Lung (tissue), 12 donors: ENCODE results near the gene ADTRP. TPM values are rescaled to one million over a fixed set of nuclear protein-coding genes. Genes with fewer than 3 reads are reported as not detected.

Source experiments
- ATAC-seq: fragments of 200-7000 bp; cut with Tn5 transposase; one replicate; pipeline ENCODE4 v1.9.1; 2020; ENCODE audit warnings: moderate number of reproducible peaks; ENCODE audit not compliant: insufficient read depth, low FRiP score
- DNase-seq, 3 donors: peaks; one replicate each; pipeline ENCODE4 v3.0.0-alpha.2; 2013 to 2017
- H3K27ac ChIP-seq, 2 donors: one replicate each; pipeline ENCODE4 v1.5.1; 2013; ENCODE audit warnings: mild to moderate bottlenecking in 2 of 2, moderate library complexity in 2 of 2, control low read depth in 1 of 2, inconsistent platforms in 1 of 2, low read depth in 1 of 2, low read length in 1 of 2
- H3K27me3 ChIP-seq, 3 donors: one replicate each; pipeline ENCODE4 v1.5.1; 2013; ENCODE audit warnings: low read length in 2 of 3; ENCODE audit not compliant: control insufficient read depth in 3 of 3, insufficient read depth in 3 of 3
- H3K36me3 ChIP-seq, 4 donors: one replicate each; pipeline ENCODE4 v1.5.1; 2013; ENCODE audit warnings: low read length in 4 of 4, mild to moderate bottlenecking in 1 of 4, moderate library complexity in 1 of 4; ENCODE audit not compliant: control insufficient read depth in 4 of 4, insufficient read depth in 4 of 4
- H3K4me1 ChIP-seq, 5 donors: one replicate each; pipeline ENCODE4 v1.5.1; 2013; ENCODE audit warnings: low read length in 5 of 5, mild to moderate bottlenecking in 2 of 5, moderate library complexity in 1 of 5; ENCODE audit not compliant: control insufficient read depth in 5 of 5, insufficient read depth in 5 of 5
- H3K4me3 ChIP-seq: one replicate; pipeline ENCODE4 v1.5.1; 2013; ENCODE audit warnings: mild to moderate bottlenecking, control low read depth, moderate library complexity
- H3K9ac ChIP-seq, 2 donors: one replicate each; pipeline ENCODE4 v1.5.1; 2013; ENCODE audit warnings: low read length in 2 of 2, control low read depth in 1 of 2; ENCODE audit not compliant: insufficient read depth in 1 of 2
- H3K9me3 ChIP-seq, 4 donors: one replicate each; pipeline ENCODE4 v1.5.1; 2013; ENCODE audit warnings: low read length in 3 of 4, mild to moderate bottlenecking in 1 of 4, moderate library complexity in 1 of 4; ENCODE audit not compliant: control insufficient read depth in 4 of 4, insufficient read depth in 3 of 4
- WGBS, 2 donors: extraction: QIAGEN DNeasy Blood & Tissue Kit; methylation state at CpG; one replicate each; pipeline ENCODE4 v1.1.7; 2013; 5-methylcytosine and 5-hydroxymethylcytosine counted together
- polyA plus RNA-seq, 2 donors: library from polyadenylated mRNA; stranded (reverse); fragments of 200-250 nt; gene quantifications; one replicate each; pipeline ENCODE4 v1.2.1, GENCODE V29; 2013
- total RNA-seq, 2 donors: library from RNA; depleted of rRNA in 1 of 2; stranded (reverse); fragments of >200 nt in 1 of 2; gene quantifications; one replicate each; pipeline ENCODE4 v1.2.1, GENCODE V29; 2014 to 2021
- TF ChIP-seq, protein P1 (sequence below): IDR thresholded peaks from 2 replicates; pipeline ENCODE4 v1.5.1; 2012; ENCODE audit warnings: mild to moderate bottlenecking; ENCODE audit errors: control extremely low read depth, extremely low read depth
- donor health status: control.
- donor health status: control.
- donor health status: Bipolar disorder and iron deficiency.
- donor health status: healthy.
- donor health status: DM: yes; HTN: yes; CAD: no.

The ADTRP gene
- total and polyA plus RNA-seq, 4 donors = 3.9 to 8.0 (median 5.7) TPM

DNA sequence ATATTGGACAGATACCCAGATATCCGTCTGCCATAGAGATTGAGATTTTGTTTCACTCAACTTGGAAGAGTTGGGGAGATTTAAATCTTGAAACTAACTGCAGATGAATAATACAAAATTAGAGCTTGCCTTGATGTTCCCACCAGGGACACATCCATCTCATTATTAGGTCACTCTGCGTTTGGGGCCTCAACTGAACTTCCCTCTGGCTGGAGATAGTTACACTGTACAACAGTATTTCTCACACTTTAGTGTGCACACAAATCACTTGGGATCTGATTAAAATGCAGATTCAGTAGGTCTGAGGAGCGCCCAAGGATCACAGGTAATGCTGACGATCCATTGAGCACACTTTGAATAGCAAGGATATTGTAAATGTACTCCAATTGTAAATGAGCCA, 35.0 kb upstream of the ADTRP start:
- no peak overlapping the region for H3K4me3 ChIP-seq
- no peak for ATAC-seq
- 87 to 94% methylated on average over 4 of the region's 4 CpGs for WGBS, 2 donors
- H3K9ac ChIP-seq = no peak overlapping the region
- no peaks in the 10 kb centered on the region for H3K36me3 ChIP-seq
- TF ChIP-seq, protein P1, sequence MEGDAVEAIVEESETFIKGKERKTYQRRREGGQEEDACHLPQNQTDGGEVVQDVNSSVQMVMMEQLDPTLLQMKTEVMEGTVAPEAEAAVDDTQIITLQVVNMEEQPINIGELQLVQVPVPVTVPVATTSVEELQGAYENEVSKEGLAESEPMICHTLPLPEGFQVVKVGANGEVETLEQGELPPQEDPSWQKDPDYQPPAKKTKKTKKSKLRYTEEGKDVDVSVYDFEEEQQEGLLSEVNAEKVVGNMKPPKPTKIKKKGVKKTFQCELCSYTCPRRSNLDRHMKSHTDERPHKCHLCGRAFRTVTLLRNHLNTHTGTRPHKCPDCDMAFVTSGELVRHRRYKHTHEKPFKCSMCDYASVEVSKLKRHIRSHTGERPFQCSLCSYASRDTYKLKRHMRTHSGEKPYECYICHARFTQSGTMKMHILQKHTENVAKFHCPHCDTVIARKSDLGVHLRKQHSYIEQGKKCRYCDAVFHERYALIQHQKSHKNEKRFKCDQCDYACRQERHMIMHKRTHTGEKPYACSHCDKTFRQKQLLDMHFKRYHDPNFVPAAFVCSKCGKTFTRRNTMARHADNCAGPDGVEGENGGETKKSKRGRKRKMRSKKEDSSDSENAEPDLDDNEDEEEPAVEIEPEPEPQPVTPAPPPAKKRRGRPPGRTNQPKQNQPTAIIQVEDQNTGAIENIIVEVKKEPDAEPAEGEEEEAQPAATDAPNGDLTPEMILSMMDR = no peak
- no peaks in the 10 kb centered on the region for H3K27me3 ChIP-seq
- DNase-seq = no peak
- no peaks in the 10 kb centered on the region for H3K9me3 ChIP-seq
- peaks cover 0 to 19% (median 8%) of the 10 kb centered on the region in 5 donors for H3K4me1 ChIP-seq
- H3K27ac ChIP-seq = no peak overlapping the region

DNA sequence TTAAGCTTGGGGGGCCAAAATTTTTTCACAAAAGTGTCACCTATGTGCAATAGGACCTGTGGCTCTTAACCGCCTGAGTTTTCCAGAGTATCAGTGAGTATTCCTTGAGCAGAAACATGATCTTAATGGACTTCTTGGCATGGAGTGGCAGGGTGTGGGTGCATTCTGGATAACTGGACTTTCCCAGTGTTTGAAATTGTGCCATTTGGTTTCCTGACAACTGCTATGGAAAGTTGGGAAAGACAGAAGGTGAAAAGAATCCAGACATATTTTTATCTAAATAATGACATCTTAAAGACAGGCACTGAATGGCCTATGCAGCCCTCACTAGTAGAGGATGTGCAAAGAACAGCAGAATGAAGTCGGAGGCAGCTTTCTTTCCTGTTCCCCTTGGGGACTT, 34.3 kb upstream of the ADTRP start:
- TF ChIP-seq, protein P1 = no peak
- Histone ChIP-seq H3K27me3 (no peaks in the 10 kb centered on the region), H3K4me3 (no peak overlapping the region), H3K4me1 (peaks cover 0 to 19% (median 8%) of the 10 kb centered on the region in 5 donors), H3K36me3 (no peaks in the 10 kb centered on the region), H3K9me3 (no peaks in the 10 kb centered on the region), H3K9ac (no peak overlapping the region), H3K27ac (no peak overlapping the region)
- ATAC-seq (no peak), DNase-seq (no peak)
- WGBS, 2 donors = 73 to 92% methylated on average over 2 of the region's 2 CpGs

DNA sequence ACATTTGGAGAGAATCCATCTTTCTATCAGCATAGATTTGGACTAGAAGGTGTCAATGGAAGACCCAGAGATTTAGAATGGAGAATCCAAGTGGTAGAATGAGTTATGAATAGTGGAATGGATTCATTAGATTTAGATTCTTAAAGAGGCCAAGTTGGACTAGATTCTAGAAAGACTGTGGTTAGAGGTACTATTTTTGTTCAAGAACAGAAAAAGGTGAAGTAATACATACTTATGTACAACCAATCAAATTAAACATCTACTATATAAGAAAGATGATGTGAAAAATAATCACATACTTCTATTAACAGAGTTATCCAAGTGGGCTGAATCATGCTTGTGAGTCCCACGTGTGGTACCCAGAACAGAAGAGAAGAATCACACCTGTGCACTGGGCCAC, 33.8 kb upstream of the ADTRP start:
- WGBS, 2 donors = 93 to 95% methylated on average over 1 of the region's 1 CpG
- no peaks in the 10 kb centered on the region for H3K9me3 ChIP-seq
- DNase-seq (no peak), ATAC-seq (no peak)
- no peaks in the 10 kb centered on the region for H3K27me3 ChIP-seq
- H3K36me3 ChIP-seq = no peaks in the 10 kb centered on the region
- no peak overlapping the region for H3K4me3 ChIP-seq
- no peak overlapping the region for H3K9ac ChIP-seq
- H3K27ac ChIP-seq = no peak overlapping the region
- TF ChIP-seq, protein P1 = no peak
- H3K4me1 ChIP-seq = peaks cover 0 to 19% (median 8%) of the 10 kb centered on the region in 5 donors

DNA sequence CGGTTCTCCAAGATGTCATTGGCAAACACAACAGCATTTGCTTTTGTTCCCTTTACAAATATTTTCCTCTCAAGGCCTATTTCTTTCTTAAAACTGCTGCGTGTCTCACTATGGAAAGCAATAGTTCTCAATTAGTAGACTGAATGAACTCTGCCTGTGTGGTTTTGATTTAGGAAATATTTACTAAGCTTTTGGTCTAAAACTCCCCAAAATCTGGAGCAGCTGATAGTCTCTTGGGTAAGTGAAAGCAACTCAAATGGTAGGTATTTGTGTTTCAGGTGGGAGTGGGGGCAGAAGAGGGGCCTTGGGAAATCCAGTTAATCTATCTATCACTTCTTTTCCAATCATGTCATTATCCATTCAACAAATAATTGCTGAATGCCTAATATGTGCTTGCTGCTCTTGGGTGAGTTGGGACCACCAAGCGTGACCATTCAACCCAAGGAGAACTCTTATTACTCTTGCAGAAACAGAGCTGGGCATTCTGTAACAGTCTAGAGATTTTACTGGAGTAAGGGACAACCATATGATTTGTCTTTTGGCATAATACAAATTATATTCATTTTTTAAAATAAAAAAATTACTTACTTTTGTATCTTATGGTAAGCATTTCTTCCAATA, 33.2 kb upstream of the ADTRP start:
- no peak for DNase-seq
- Histone ChIP-seq H3K36me3 (no peaks in the 10 kb centered on the region), H3K27me3 (no peaks in the 10 kb centered on the region), H3K4me3 (no peak overlapping the region), H3K9ac (no peak overlapping the region), H3K4me1 (peaks cover 0 to 19% (median 8%) of the 10 kb centered on the region in 5 donors), H3K9me3 (no peaks in the 10 kb centered on the region), H3K27ac (no peak overlapping the region)
- no peak for ATAC-seq
- TF ChIP-seq, protein P1 = no peak
- 74 to 87% methylated on average over 3 of the region's 3 CpGs for WGBS, 2 donors
